ENCODE measurements around the gene OR5K4.
"Not testable (repeated sequence)": the region's sequence is repeated elsewhere in the genome, so short reads cannot be mapped to it uniquely, and the experiment has no call there.

Gene OR5K4

GRCh38 chr3:98371853-98372252 lies 18.2 kb downstream of the OR5K4 start:
- DNase-seq, result no peak

GRCh38 chr3:98372445-98372844 lies 18.8 kb downstream of the OR5K4 start:
- no peak for DNase-seq

GRCh38 chr3:98376631-98377030 lies 23.0 kb downstream of the OR5K4 start:
- no peak for DNase-seq

GRCh38 chr3:98388147-98388546 lies 34.5 kb downstream of the OR5K4 start:
- no peak for DNase-seq

- DNase-seq, result no peak
These were observed 36.7 kb downstream of the OR5K4 start, which contains the start of gene OR5K3 for GRCh38 chr3:98390366-98390765. Gene OR5K3, plus strand, starts transcription at chr3:98390666. Its CDS starts 0 bp downstream, at chr3:98390666.

- DNase-seq, result no peak
These were observed 41.4 kb downstream of the OR5K4 start for GRCh38 chr3:98395101-98395500.

- not testable (repeated sequence) for DNase-seq
These were observed 42.8 kb downstream of the OR5K4 start for GRCh38 chr3:98396482-98396881.

GRCh38 chr3:98398513-98398912 lies 44.9 kb downstream of the OR5K4 start:
- no peak for DNase-seq

GRCh38 chr3:98402507-98402906 lies 48.9 kb downstream of the OR5K4 start:
- DNase-seq, result no peak

GRCh38 chr3:98404010-98404409 lies 50.4 kb downstream of the OR5K4 start:
- no peak for DNase-seq
